ENCODE results near the gene CEP120.
A peak's percentile ranks its signal among the peaks of the same experiment; 100 is the strongest.

The CEP120 gene

DNA sequence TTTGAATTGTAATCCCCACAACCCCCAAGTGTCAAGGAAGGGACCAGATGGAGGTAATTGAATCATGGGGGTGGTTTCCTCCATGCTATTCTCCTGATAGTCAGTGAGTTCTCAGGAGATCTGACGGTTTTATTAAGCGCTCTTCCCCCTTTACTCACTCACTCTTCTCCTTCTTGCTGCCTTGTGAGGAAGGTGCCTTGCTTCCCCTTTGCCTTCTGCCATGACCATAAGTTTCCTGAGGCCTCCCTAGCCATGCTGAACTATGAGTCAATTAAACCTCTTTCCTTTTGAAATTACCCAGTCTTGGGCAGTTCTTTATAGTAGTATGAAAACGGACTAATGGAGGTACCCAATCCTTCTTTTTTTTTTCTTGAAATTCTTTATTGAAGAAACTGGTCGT, 2.2 kb upstream of the CEP120 start:
- Histone ChIP-seq H2AFZ (ENCODE audit: low read length) (no peak overlapping the region), H3K27ac (ENCODE audit: low read length) (no peak overlapping the region), H3K4me3 (ENCODE audit: low read length) (no peak overlapping the region), H3K9me3 (replicated peaks; ENCODE audit: insufficient read depth, low read length) (no peaks in the 10 kb centered on the region), H3K4me2 (ENCODE audit: low read depth, low read length) (no peak overlapping the region), H3F3A (ENCODE audit: insufficient read depth, low read length) (no peaks in the 10 kb centered on the region), H3K36me3 (replicated peaks; ENCODE audit: insufficient read depth, low read length) (no peaks in the 10 kb centered on the region), H4K20me1 (ENCODE audit: insufficient read depth, low read length) (no peaks in the 10 kb centered on the region), H3K27me3 (replicated peaks; ENCODE audit: insufficient read depth, low read length) (no peaks in the 10 kb centered on the region), H3K9me2 (replicated peaks; ENCODE audit: insufficient read depth, low read length) (no peaks in the 10 kb centered on the region), H3K4me1 (ENCODE audit: low read length) (peaks cover 9% of the 10 kb centered on the region; the same call in 1 of the 2 replicates), H3K9ac (ENCODE audit: low read length) (no peak overlapping the region), H3K79me2 (ENCODE audit: low read length) (peaks cover 18% of the 10 kb centered on the region)
- TF ChIP-seq EZH2 (optimal IDR thresholded peaks at IDR 0.05; ENCODE audit: low read depth, low read length) = no peak
- TF ChIP-seq, protein P1, sequence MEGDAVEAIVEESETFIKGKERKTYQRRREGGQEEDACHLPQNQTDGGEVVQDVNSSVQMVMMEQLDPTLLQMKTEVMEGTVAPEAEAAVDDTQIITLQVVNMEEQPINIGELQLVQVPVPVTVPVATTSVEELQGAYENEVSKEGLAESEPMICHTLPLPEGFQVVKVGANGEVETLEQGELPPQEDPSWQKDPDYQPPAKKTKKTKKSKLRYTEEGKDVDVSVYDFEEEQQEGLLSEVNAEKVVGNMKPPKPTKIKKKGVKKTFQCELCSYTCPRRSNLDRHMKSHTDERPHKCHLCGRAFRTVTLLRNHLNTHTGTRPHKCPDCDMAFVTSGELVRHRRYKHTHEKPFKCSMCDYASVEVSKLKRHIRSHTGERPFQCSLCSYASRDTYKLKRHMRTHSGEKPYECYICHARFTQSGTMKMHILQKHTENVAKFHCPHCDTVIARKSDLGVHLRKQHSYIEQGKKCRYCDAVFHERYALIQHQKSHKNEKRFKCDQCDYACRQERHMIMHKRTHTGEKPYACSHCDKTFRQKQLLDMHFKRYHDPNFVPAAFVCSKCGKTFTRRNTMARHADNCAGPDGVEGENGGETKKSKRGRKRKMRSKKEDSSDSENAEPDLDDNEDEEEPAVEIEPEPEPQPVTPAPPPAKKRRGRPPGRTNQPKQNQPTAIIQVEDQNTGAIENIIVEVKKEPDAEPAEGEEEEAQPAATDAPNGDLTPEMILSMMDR (IDR thresholded peaks at IDR 0.05; ENCODE audit: low read length) = no peak
- TF ChIP-seq EZH2phosphoT487 (IDR thresholded peaks at IDR 0.05; ENCODE audit: low read length) = no peak
- no peak for DNase-seq

DNA sequence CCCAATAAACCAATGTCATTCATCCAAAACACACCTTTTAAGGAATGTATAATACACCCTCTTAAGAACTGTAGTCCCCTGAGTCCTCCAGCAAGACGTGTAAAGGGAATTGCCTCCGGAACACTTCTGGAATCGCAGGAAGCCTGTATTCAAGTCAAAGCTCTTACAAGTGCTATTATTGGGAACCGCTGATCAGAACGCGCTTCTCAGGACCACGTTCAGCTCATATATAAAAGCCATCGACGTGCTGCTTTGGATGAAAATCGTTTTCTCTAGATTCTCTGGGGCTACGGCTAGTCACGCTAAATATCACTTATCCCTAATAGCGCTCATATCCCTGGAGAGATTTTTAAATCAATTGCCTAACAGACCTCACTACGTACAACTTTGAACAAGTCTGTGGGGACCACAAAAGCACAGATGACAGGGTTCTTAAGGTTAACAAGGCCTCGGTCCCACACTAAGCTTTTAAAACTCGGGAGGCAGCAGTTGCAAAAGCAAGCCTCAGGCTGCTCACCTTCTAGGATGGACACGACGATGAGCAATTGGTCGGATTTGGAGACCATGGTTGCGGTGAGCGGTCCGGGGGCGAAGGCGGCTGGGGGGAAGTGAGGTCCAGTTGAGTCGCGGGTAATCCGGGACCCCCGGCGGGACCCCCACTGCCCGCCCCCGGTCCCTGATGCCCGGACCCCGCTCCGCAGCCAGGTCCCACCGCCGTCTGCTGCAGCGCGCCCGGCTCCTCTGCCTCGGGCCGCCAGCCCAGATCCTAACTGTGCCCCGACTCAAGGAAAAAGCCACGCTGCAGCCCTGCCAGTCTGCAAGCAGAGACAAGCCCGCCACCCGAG, 548 bp downstream of the CEP120 start:
- Histone ChIP-seq H3K27ac (ENCODE audit: low read length) (peak overlapping the region; percentile 73; the same call in 1 of the 2 replicates), H2AFZ (ENCODE audit: low read length) (peak overlapping the region; percentile 98)
- TF ChIP-seq EZH2phosphoT487 (IDR thresholded peaks at IDR 0.05; ENCODE audit: low read length) = no peak
- TF ChIP-seq EZH2 (optimal IDR thresholded peaks at IDR 0.05; ENCODE audit: low read depth, low read length) = no peak
- TF ChIP-seq, protein P1 (IDR thresholded peaks at IDR 0.05; ENCODE audit: low read length) = no peak

DNA sequence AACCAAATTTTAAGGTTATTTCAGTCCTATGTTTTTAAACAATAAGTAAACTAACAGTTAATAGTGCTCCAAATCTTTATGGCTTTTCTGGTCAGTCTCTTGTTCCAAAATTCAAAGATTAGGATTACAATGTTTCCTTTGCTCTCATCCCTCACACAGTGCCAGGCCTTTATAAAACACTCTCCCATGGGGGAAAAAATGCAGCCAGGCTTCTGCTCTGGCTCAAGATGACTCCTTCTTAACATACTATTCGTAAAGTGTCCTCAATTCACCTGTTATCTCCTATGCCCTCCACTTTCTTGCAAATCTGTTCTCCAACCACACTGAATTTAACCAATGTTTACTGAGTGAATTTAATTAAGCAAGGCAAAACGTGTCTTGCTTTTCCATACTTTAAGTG, 1.4 kb downstream of the CEP120 start:
- H2AFZ ChIP-seq (ENCODE audit: low read length) = no peak overlapping the region
- H3K79me2 ChIP-seq (ENCODE audit: low read length) = peaks cover 18% of the 10 kb centered on the region
- peaks cover 9% of the 10 kb centered on the region; the same call in 1 of the 2 replicates for H3K4me1 ChIP-seq (ENCODE audit: low read length)
- peak overlapping the region; percentile 90; the same call in 1 of the 2 replicates for H3K9ac ChIP-seq (ENCODE audit: low read length)
- no peaks in the 10 kb centered on the region for H3K9me3 ChIP-seq (replicated peaks; ENCODE audit: insufficient read depth, low read length)
- H3F3A ChIP-seq (ENCODE audit: insufficient read depth, low read length) = no peaks in the 10 kb centered on the region
- no peaks in the 10 kb centered on the region for H3K9me2 ChIP-seq (replicated peaks; ENCODE audit: insufficient read depth, low read length)
- no peaks in the 10 kb centered on the region for H4K20me1 ChIP-seq (ENCODE audit: insufficient read depth, low read length)
- no peaks in the 10 kb centered on the region; the same call in 1 of the 2 replicates for H3K36me3 ChIP-seq (replicated peaks; ENCODE audit: insufficient read depth, low read length)
- peak overlapping the region; percentile 94 for H3K4me3 ChIP-seq (ENCODE audit: low read length)
- no peaks in the 10 kb centered on the region for H3K27me3 ChIP-seq (replicated peaks; ENCODE audit: insufficient read depth, low read length)
- H3K4me2 ChIP-seq (ENCODE audit: low read depth, low read length) = peak overlapping the region; percentile 92
- DNase-seq = no peak
- TF ChIP-seq, protein P1 (IDR thresholded peaks at IDR 0.05; ENCODE audit: low read length) = no peak
- TF ChIP-seq EZH2phosphoT487 (IDR thresholded peaks at IDR 0.05; ENCODE audit: low read length) (no peak), EZH2 (optimal IDR thresholded peaks at IDR 0.05; ENCODE audit: low read depth, low read length) (no peak)
- H3K27ac ChIP-seq (ENCODE audit: low read length) = no peak overlapping the region

More for the DNA sequence above, 548 bp downstream of the CEP120 start:
- Histone ChIP-seq H3K4me2 (ENCODE audit: low read depth, low read length) (peak overlapping the region; percentile 92), H3K4me1 (ENCODE audit: low read length) (peaks cover 9% of the 10 kb centered on the region; the same call in 1 of the 2 replicates), H3K27me3 (replicated peaks; ENCODE audit: insufficient read depth, low read length) (no peaks in the 10 kb centered on the region), H3K36me3 (replicated peaks; ENCODE audit: insufficient read depth, low read length) (no peaks in the 10 kb centered on the region; the same call in 1 of the 2 replicates), H3F3A (ENCODE audit: insufficient read depth, low read length) (no peaks in the 10 kb centered on the region), H3K79me2 (ENCODE audit: low read length) (peaks cover 18% of the 10 kb centered on the region), H3K4me3 (ENCODE audit: low read length) (peak overlapping the region; percentile 94), H4K20me1 (ENCODE audit: insufficient read depth, low read length) (no peaks in the 10 kb centered on the region), H3K9ac (ENCODE audit: low read length) (peak overlapping the region; percentile 90), H3K9me3 (replicated peaks; ENCODE audit: insufficient read depth, low read length) (no peaks in the 10 kb centered on the region), H3K9me2 (replicated peaks; ENCODE audit: insufficient read depth, low read length) (no peaks in the 10 kb centered on the region)
- DNase-seq = peak; percentile 35

Data from MM.1S (cell line).